IMR-90 (cell line): ENCODE results near the gene ALDH7A1.

Experiments used
- CTCF ChIP-seq: conservative IDR thresholded peaks from 2 replicates; pipeline ENCODE4 v1.5.1; 2012; ENCODE audit warnings: mild to moderate bottlenecking, low read depth, low read length, improper control_type of control experiment
- NFE2L2 ChIP-seq: fragments of 150-350 bp; IDR thresholded peaks from 2 replicates; pipeline ENCODE4 v1.6.1; 2016; ENCODE audit warnings: low read depth, mild to moderate bottlenecking, low read length
- POLR2A ChIP-seq: IDR thresholded peaks from 2 replicates; pipeline ENCODE4 v1.6.1; 2012; ENCODE audit warnings: mild to moderate bottlenecking, low read depth, low read length

GRCh38 chr5:126543660-126544059 is 51.4 kb downstream of the ALDH7A1 start:
- TF ChIP-seq CTCF (no peak), POLR2A (no peak), NFE2L2 (no peak)
